Stimulated activated CD8-positive, alpha-beta memory T cell treated with anti-CD3 and anti-CD28 coated beads, Interleukin-7, amount 100 ng/mL, for 24 hours (primary cell): ENCODE measurements around the gene MEP1B.

Source experiments
- DNase-seq: peaks from one replicate; pipeline ENCODE4 v3.0.0-alpha.2; 2020; ENCODE audit warnings: low read depth

Gene MEP1B

GRCh38 chr18:32267463-32267862 lies 77.6 kb downstream of the MEP1B start:
- no peak for DNase-seq
